Adipocyte (in vitro differentiated cells): ENCODE measurements around the gene HMCN1.
"Not testable (repeated sequence)": the region's sequence is repeated elsewhere in the genome, so short reads cannot be mapped to it uniquely, and the experiment has no call there.

ENCODE experiments used
- DNase-seq: peaks from one replicate; pipeline ENCODE4 v3.0.0-alpha.2; 2015; ENCODE audit warnings: low read depth
- H3K27me3 ChIP-seq: replicated peaks from 2 replicates; pipeline ENCODE4 v1.7.0; 2013; ENCODE audit warnings: mild to moderate bottlenecking, low read length, moderate library complexity; ENCODE audit not compliant: control insufficient read depth, insufficient read depth
- H3K36me3 ChIP-seq: 2 replicates; pipeline ENCODE4 v1.7.0; 2013; ENCODE audit warnings: low read length, mild to moderate bottlenecking, moderate library complexity; ENCODE audit not compliant: control insufficient read depth, insufficient read depth, severe bottlenecking
- H3K4me1 ChIP-seq: 2 replicates; pipeline ENCODE4 v1.7.0; 2013; ENCODE audit warnings: mild to moderate bottlenecking, low read length, moderate library complexity; ENCODE audit not compliant: control insufficient read depth, insufficient read depth
- H3K4me3 ChIP-seq: 2 replicates; pipeline ENCODE4 v1.7.0; 2013; ENCODE audit warnings: mild to moderate bottlenecking, low read length, moderate library complexity
- H3K9ac ChIP-seq: 2 replicates; pipeline ENCODE4 v1.7.0; 2013; ENCODE audit warnings: mild to moderate bottlenecking, low read length, moderate library complexity
- H3K9me3 ChIP-seq: 2 replicates; pipeline ENCODE4 v1.7.0; 2013; ENCODE audit warnings: mild to moderate bottlenecking, low read length, moderate library complexity; ENCODE audit not compliant: control insufficient read depth

The HMCN1 gene

GRCh38 chr1:186152620-186153239 is 418.5 kb downstream of the HMCN1 start:
- peak; percentile 80 for DNase-seq
- Histone ChIP-seq H3K9me3 (no peaks in the 10 kb centered on the region), H3K9ac (no peak overlapping the region), H3K4me1 (peaks cover 32% of the 10 kb centered on the region), H3K27me3 (no peaks in the 10 kb centered on the region), H3K4me3 (no peak overlapping the region), H3K36me3 (no peaks in the 10 kb centered on the region)

DNA sequence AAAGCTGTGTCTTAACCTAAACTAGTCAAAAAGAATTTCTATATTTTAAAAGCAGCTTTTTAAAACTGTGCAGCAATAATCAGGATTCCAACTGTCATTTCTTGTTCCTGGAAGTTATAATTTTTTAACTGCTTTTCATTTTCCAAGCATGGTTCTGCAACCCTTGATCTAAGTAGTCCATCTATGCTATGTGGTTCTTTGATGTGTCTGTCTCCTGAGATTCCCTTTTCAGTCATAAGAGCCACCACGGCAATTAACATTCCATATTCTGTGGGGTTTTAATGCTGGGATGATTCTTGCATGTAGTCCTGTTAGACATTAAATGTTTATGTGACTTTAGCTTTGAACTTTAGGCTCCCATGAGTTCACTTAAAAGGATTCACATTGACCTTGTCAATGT is 420.5 kb downstream of the HMCN1 start:
- DNase-seq, result peak; percentile 30
- Histone ChIP-seq H3K4me1 (peaks cover 26% of the 10 kb centered on the region), H3K9ac (no peak overlapping the region), H3K36me3 (no peaks in the 10 kb centered on the region), H3K27me3 (no peaks in the 10 kb centered on the region), H3K4me3 (no peak overlapping the region), H3K9me3 (no peaks in the 10 kb centered on the region)

- peak; percentile 85 for DNase-seq
- Histone ChIP-seq H3K9me3 (no peaks in the 10 kb centered on the region), H3K4me3 (no peak overlapping the region), H3K9ac (peak overlapping the region; percentile 20), H3K4me1 (peaks cover 25% of the 10 kb centered on the region), H3K36me3 (no peaks in the 10 kb centered on the region), H3K27me3 (no peaks in the 10 kb centered on the region)
These were observed 421.4 kb downstream of the HMCN1 start for GRCh38 chr1:186155594-186155993.

DNA sequence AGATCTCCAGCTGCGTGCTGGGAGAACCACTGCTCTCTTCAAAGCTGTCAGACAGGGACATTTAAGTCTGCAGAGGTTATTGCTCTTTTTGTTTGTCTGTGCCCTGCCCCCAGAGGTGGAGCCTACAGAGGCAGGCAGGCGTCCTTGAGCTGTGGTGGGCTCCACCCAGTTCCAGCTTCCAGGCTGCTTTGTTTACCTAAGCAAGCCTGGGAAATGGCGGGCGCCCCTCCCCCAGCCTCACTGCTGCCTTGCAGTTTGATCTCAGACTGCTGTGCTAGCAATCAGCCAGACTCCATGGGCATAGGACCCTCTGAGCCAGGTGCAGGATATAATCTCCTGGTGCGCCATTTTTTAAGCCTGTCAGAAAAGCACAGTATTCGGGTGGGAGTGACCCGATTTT is 428.7 kb downstream of the HMCN1 start:
- not testable (repeated sequence) for H3K36me3 ChIP-seq, H3K9me3 ChIP-seq, H3K27me3 ChIP-seq, H3K4me1 ChIP-seq, DNase-seq, H3K9ac ChIP-seq, H3K4me3 ChIP-seq

GRCh38 chr1:186164773-186165172 is 430.6 kb downstream of the HMCN1 start:
- Histone ChIP-seq H3K27me3 (no peaks in the 10 kb centered on the region), H3K36me3 (peaks cover 9% of the 10 kb centered on the region), H3K4me1 (no peaks in the 10 kb centered on the region), H3K4me3 (no peak overlapping the region), H3K9me3 (no peaks in the 10 kb centered on the region), H3K9ac (no peak overlapping the region)
- no peak for DNase-seq

DNA sequence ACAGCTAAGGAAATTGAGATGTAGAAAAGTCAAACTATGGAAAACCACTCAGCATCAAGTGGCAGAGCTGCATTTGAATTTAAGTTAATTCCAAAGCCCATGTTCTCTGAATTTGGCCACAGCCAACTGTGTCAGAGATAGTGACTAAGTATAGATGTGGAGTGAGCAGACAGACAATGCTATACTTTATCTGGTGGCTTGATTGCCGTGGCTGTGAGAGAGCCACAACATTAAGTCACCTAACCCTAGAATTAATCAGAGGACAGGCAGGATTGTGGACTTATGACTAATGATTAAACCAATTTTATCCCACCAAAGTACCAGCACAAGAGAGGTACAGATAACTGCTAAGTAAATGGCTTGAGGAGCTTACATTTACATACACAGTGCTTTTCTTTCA is 431.1 kb downstream of the HMCN1 start:
- Histone ChIP-seq H3K9ac (no peak overlapping the region), H3K9me3 (no peaks in the 10 kb centered on the region), H3K4me3 (no peak overlapping the region), H3K4me1 (peaks cover under 1% of the 10 kb centered on the region), H3K27me3 (no peaks in the 10 kb centered on the region), H3K36me3 (peaks cover 9% of the 10 kb centered on the region)
- no peak for DNase-seq

- peaks cover 9% of the 10 kb centered on the region for H3K36me3 ChIP-seq
These were observed 433.0 kb downstream of the HMCN1 start for GRCh38 chr1:186167096-186167668.

DNA sequence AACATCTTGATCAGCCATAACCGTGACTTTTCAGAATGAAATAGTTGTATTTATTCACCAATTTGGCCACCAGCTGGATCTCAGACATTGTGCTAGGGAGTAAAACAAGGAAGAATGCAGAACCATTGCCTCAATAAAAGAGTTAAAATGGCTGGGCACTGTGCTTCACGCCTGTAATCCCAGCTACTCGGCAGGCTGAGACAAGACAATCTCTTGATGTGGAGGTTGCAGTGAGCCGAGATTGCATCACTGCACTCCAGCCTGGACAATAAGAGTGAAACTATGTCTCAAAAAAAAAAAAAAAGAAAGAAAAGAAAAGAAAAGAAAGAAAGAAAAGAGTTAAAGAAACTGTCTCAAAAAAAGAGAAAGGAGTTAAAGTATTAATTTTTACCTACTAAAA is 441.4 kb downstream of the HMCN1 start:
- no peaks in the 10 kb centered on the region for H3K9me3 ChIP-seq
- no peaks in the 10 kb centered on the region for H3K36me3 ChIP-seq
- H3K4me1 ChIP-seq, result peaks cover 11% of the 10 kb centered on the region
- no peak overlapping the region for H3K4me3 ChIP-seq
- DNase-seq, result no peak
- H3K9ac ChIP-seq, result peak overlapping the region; percentile 33
- no peaks in the 10 kb centered on the region for H3K27me3 ChIP-seq

More at GRCh38 chr1:186167096-186167668, 433.0 kb downstream of the HMCN1 start:
- Histone ChIP-seq H3K9me3 (no peaks in the 10 kb centered on the region), H3K27me3 (no peaks in the 10 kb centered on the region), H3K9ac (no peak overlapping the region), H3K4me3 (no peak overlapping the region), H3K4me1 (peaks cover 5% of the 10 kb centered on the region)
- no peak for DNase-seq

GRCh38 chr1:186178426-186179043 is 444.3 kb downstream of the HMCN1 start:
- DNase-seq, result peak; percentile 7
- H3K36me3 ChIP-seq, result no peaks in the 10 kb centered on the region
- no peak overlapping the region for H3K4me3 ChIP-seq
- H3K9me3 ChIP-seq, result no peaks in the 10 kb centered on the region
- H3K27me3 ChIP-seq, result no peaks in the 10 kb centered on the region
- peaks cover 27% of the 10 kb centered on the region for H3K4me1 ChIP-seq
- H3K9ac ChIP-seq, result no peak overlapping the region

DNA sequence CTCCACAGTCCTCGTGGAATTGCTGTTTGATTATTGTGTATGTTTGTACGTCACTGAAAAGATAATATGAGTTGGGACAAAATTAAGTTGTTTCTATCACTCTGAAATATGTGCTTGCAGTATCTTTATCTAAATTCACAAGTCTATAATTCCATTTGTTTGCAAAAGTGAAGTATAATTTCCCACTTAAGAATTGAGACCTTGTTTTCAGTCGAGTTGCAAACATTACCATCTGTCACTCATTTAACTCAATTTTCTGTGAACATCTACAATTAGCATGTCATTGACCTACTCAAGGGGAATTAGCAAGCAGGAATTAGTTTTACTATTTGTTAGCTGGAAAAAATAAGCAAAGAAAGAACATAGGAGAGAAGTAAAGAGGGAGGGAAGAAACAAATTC is 445.0 kb downstream of the HMCN1 start:
- H3K9me3 ChIP-seq, result no peaks in the 10 kb centered on the region
- H3K9ac ChIP-seq, result peak overlapping the region; percentile 15
- no peaks in the 10 kb centered on the region for H3K36me3 ChIP-seq
- H3K4me3 ChIP-seq, result peak overlapping the region; percentile 8
- H3K27me3 ChIP-seq, result no peaks in the 10 kb centered on the region
- H3K4me1 ChIP-seq, result peaks cover 34% of the 10 kb centered on the region
- no peak for DNase-seq

GRCh38 chr1:186183219-186183618 is 449.0 kb downstream of the HMCN1 start:
- Histone ChIP-seq H3K36me3 (no peaks in the 10 kb centered on the region), H3K4me3 (peak overlapping the region; percentile 70)
- DNase-seq, result peak; percentile 75

More at GRCh38 chr1:186183219-186183618, 449.0 kb downstream of the HMCN1 start:
- Histone ChIP-seq H3K27me3 (no peaks in the 10 kb centered on the region), H3K4me1 (peaks cover 39% of the 10 kb centered on the region), H3K9me3 (no peaks in the 10 kb centered on the region), H3K9ac (peak overlapping the region; percentile 74)
